A549 (cell line): ENCODE data around the gene DIPK1B.

ENCODE experiments used
- EP300 ChIP-seq, 2 experiments: fragments of >200 bp; sonication (Bioruptor Twin); formaldehyde crosslinking; IDR thresholded peaks; 2 replicates in 1 of 2; 3 replicates in 1 of 2; pipeline ENCODE4 v1.6.1; 2016 to 2017
- MAX ChIP-seq: IDR thresholded peaks from 2 replicates; pipeline ENCODE4 v1.6.1; 2012
- NR3C1 ChIP-seq: fragments of >200 bp; sonication (Bioruptor Twin); formaldehyde crosslinking; IDR thresholded peaks from 3 replicates; pipeline ENCODE4 v1.6.1; 2017
- RAD21 ChIP-seq, 2 experiments: fragments of >200 bp in 1 of 2; sonication (Bioruptor Twin) in 1 of 2; formaldehyde crosslinking in 1 of 2; IDR thresholded peaks in 1 of 2; conservative IDR thresholded peaks in 1 of 2; 2 replicates in 1 of 2; 3 replicates in 1 of 2; pipeline ENCODE4 v1.6.1; 2012 to 2018; ENCODE audit warnings: inconsistent platforms in 1 of 2
- RCOR1 ChIP-seq: fragments of 150-350 bp; IDR thresholded peaks from 2 replicates; pipeline ENCODE4 v1.6.1; 2014; ENCODE audit warnings: antibody characterized with exemption, low read length, low read depth
- RFX5 ChIP-seq: fragments of 450-650 bp; IDR thresholded peaks from 2 replicates; pipeline ENCODE4 v1.7.1; 2014; ENCODE audit warnings: antibody characterized with exemption, mild to moderate bottlenecking, moderate library complexity
- USF2 ChIP-seq: fragments of 450-650 bp; IDR thresholded peaks from 2 replicates; pipeline ENCODE4 v1.6.1; 2014; ENCODE audit warnings: antibody characterized with exemption
- ZFP36 ChIP-seq: fragments of 450-650 bp; IDR thresholded peaks from 2 replicates; pipeline ENCODE4 v1.6.1; 2014; ENCODE audit warnings: borderline replicate concordance; ENCODE audit not compliant: partially characterized antibody
- TF ChIP-seq, protein P1 (sequence below): fragments of >200 bp; sonication (Bioruptor Twin); formaldehyde crosslinking; IDR thresholded peaks from 3 replicates; pipeline ENCODE4 v1.5.1; 2016
- TF ChIP-seq, protein P2 (sequence below): fragments of 200-600 bp; sonication (generic); IDR thresholded peaks from 2 replicates; pipeline ENCODE4 v1.6.1; 2016; ENCODE audit warnings: antibody characterized with exemption, mild to moderate bottlenecking, moderate library complexity

DNA sequence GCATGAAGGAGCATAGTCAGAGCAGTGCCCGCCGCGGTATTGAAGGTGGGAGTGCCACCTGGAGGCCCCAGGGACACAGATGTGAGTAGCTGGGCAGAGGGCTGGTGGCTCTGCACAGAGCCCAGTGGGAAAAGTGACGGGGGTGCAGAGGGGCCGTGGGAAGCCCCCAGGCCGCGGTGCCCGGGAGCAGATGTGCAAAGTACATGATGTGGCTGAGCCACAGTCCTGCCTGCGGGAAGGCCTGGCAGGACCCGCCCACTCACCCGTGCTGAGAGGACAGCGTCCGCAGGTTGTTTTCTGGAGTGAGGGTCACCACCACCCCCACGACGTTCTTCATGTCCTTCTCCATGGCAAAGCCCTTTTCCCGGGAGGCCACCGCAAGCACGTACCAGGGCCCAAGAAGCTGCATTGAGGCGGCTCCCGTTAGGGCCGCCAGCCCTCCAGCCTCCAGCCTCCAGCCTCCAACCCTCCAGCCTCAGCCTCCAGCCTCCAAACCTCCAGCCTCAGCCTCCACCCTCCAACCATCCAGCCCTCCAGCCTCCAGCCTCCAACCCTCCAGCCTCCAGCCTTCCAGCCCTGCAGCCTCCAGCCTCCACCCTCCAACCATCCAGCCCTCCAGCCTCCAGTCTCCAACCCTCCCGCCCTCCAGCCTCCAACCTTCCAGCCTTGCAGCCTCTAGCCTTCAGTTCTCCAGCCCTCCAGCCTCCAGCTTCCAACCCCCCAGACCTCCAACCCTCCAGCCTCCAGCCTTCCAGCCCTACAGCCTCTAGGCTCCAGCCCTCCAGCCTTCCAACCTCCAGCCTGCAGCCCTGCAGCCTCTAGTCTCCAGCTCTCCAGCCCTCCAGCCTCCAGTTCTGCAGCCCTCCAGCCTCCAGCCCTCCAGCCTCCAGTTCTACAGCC lies 35.0 kb downstream of the DIPK1B start:
- no peak for TF ChIP-seq EP300 (IDR thresholded peaks at IDR 0.05)
- TF ChIP-seq RAD21 (conservative IDR thresholded peaks at IDR 0.05 in 1 of 2, IDR thresholded peaks at IDR 0.05 in 1 of 2), result no peak
- TF ChIP-seq MAX, result no peak
- no peak for TF ChIP-seq RCOR1
- TF ChIP-seq, protein P1, sequence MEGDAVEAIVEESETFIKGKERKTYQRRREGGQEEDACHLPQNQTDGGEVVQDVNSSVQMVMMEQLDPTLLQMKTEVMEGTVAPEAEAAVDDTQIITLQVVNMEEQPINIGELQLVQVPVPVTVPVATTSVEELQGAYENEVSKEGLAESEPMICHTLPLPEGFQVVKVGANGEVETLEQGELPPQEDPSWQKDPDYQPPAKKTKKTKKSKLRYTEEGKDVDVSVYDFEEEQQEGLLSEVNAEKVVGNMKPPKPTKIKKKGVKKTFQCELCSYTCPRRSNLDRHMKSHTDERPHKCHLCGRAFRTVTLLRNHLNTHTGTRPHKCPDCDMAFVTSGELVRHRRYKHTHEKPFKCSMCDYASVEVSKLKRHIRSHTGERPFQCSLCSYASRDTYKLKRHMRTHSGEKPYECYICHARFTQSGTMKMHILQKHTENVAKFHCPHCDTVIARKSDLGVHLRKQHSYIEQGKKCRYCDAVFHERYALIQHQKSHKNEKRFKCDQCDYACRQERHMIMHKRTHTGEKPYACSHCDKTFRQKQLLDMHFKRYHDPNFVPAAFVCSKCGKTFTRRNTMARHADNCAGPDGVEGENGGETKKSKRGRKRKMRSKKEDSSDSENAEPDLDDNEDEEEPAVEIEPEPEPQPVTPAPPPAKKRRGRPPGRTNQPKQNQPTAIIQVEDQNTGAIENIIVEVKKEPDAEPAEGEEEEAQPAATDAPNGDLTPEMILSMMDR, result no peak
- no peak for TF ChIP-seq RFX5
- TF ChIP-seq NR3C1, result no peak
- no peak for TF ChIP-seq ZFP36
- TF ChIP-seq, protein P2, sequence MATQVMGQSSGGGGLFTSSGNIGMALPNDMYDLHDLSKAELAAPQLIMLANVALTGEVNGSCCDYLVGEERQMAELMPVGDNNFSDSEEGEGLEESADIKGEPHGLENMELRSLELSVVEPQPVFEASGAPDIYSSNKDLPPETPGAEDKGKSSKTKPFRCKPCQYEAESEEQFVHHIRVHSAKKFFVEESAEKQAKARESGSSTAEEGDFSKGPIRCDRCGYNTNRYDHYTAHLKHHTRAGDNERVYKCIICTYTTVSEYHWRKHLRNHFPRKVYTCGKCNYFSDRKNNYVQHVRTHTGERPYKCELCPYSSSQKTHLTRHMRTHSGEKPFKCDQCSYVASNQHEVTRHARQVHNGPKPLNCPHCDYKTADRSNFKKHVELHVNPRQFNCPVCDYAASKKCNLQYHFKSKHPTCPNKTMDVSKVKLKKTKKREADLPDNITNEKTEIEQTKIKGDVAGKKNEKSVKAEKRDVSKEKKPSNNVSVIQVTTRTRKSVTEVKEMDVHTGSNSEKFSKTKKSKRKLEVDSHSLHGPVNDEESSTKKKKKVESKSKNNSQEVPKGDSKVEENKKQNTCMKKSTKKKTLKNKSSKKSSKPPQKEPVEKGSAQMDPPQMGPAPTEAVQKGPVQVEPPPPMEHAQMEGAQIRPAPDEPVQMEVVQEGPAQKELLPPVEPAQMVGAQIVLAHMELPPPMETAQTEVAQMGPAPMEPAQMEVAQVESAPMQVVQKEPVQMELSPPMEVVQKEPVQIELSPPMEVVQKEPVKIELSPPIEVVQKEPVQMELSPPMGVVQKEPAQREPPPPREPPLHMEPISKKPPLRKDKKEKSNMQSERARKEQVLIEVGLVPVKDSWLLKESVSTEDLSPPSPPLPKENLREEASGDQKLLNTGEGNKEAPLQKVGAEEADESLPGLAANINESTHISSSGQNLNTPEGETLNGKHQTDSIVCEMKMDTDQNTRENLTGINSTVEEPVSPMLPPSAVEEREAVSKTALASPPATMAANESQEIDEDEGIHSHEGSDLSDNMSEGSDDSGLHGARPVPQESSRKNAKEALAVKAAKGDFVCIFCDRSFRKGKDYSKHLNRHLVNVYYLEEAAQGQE, result no peak
- TF ChIP-seq USF2, result no peak
